Measurements from ENCODE around the gene IFI44.

Gene IFI44

DNA sequence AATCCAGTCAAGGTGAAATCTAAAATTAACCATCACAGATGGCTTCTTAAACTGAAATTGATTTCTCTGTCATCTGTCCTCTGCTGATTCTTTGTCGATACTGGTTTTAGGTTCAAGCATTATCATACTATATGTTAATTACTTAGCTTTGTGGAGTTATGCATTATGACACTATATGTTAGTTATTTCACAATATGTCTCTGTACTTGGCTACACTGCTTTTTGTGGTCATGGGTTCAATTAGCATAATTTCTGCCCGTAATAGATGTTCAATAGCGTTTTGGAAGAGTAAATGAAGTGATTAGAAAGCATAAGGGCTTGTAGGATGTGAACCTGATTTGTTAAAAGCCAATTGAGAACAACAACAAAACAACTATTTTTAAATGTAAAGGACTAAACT is 28.2 kb downstream of the IFI44 start:
- TF ChIP-seq, protein P1, sequence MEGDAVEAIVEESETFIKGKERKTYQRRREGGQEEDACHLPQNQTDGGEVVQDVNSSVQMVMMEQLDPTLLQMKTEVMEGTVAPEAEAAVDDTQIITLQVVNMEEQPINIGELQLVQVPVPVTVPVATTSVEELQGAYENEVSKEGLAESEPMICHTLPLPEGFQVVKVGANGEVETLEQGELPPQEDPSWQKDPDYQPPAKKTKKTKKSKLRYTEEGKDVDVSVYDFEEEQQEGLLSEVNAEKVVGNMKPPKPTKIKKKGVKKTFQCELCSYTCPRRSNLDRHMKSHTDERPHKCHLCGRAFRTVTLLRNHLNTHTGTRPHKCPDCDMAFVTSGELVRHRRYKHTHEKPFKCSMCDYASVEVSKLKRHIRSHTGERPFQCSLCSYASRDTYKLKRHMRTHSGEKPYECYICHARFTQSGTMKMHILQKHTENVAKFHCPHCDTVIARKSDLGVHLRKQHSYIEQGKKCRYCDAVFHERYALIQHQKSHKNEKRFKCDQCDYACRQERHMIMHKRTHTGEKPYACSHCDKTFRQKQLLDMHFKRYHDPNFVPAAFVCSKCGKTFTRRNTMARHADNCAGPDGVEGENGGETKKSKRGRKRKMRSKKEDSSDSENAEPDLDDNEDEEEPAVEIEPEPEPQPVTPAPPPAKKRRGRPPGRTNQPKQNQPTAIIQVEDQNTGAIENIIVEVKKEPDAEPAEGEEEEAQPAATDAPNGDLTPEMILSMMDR (IDR thresholded peaks at IDR 0.05) = no peak
- DNase-seq (ENCODE audit: low spot score) = no peak
- no peak overlapping the region for H3K4me3 ChIP-seq
- no peak overlapping the region for H3K27ac ChIP-seq

DNA sequence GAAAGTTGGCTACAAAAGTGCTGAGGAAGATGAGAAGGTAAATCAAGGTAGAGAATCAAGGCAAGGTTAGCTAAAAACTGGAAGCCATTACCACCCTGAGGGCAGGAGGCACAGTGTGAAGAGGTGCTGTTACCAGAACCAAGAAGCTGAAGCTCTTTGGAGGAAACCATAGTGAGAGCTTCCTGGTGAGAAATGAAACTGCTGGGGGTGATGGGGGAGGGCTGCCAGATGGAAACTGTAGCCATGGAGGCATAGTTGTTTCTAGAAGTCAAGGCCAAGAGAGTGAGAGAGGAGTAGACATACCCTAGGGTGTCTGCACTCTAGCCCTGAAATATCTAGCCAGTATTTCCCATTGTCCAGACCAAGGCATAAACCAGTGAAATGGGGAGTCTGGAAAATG is 28.7 kb downstream of the IFI44 start:
- DNase-seq (ENCODE audit: low spot score) = no peak
- TF ChIP-seq, protein P1 (IDR thresholded peaks at IDR 0.05) = no peak
- Histone ChIP-seq H3K4me3 (no peak overlapping the region), H3K27ac (no peak overlapping the region)

DNA sequence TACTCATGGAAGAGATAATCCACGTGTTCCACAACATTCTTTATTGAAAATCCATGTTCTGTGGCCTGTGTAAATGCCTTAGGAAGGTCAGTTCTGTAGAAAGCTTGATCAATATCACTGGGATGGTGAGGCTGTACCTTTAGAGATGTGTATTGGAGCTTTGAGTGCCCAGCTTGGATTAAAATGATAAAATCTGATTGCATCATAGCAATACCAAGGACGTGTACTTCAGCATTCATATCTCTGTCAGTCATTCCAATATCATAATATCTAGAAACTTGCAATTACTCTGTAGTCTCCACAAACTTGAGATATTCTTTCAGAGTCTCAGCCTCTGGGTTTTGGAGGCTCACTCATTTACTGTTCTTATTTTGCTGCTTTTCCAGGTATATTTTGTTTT is 31.6 kb downstream of the IFI44 start:
- Histone ChIP-seq H3K4me3 (no peak overlapping the region), H3K27ac (no peak overlapping the region)
- DNase-seq (ENCODE audit: low spot score) = no peak
- TF ChIP-seq, protein P1 (IDR thresholded peaks at IDR 0.05) = no peak

DNA sequence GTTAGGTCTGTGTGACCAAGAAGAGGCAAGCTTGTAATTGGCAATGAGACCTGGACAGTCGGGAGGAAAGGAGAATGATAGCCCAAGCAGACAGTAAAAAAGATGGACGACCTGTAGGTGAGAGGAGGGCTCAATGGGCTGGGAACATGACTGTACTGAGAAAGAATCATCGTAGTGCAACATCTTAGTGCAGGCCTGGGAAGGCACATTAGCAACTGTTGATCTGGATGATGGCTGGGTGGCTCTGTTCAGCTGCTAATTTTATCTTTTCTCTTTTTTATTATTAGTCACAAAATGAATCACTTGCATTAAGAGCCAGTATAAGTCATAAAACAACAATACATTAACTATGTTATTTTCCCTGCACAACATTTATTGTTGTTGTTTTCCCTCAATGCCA is 32.9 kb downstream of the IFI44 start:
- no peak overlapping the region for H3K27ac ChIP-seq
- no peak for DNase-seq (ENCODE audit: low spot score)
- no peak overlapping the region for H3K4me3 ChIP-seq
- TF ChIP-seq, protein P1 (IDR thresholded peaks at IDR 0.05) = no peak

DNA sequence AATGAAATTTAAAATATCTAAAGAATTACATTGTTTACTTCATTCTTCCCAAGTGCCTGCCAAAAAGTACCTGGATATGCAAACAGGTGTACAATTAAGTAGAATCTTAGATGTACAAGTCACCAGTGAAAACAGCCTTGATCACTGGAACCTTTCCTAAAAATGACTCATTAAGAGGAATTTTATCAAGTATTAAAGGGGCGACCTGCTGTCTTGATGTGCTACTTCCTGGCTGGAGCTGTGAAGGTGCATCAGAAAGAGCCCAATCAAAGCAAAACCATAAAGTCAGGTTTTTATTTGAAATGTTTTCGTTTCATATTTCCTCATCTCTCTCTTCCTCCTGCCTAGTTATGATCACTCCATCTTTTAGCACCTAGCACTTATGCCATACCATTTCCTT is 33.4 kb downstream of the IFI44 start:
- DNase-seq (ENCODE audit: low spot score) = no peak
- no peak overlapping the region for H3K4me3 ChIP-seq
- TF ChIP-seq, protein P1 (IDR thresholded peaks at IDR 0.05) = no peak
- H3K27ac ChIP-seq = no peak overlapping the region

DNA sequence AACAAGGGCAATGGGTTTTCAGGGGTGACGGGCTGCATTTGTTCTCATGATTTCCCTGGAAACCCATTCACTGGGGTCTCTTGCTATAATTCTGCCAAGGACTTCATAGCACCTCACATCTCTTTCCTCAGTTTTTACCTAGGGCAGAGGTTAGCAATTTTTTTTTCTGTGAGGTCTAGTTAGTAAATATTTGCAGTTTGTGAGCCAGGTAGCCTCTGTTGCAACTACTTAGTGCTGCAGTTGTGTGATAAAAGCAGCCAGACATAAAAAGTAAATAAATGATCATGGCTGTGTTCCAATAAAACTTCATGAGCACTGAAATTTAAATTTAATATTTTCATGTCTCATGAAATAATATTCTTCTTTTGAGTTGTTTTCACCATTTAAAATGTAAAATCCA is 37.7 kb downstream of the IFI44 start:
- TF ChIP-seq, protein P1 (IDR thresholded peaks at IDR 0.05) = no peak
- DNase-seq (ENCODE audit: low spot score) = no peak
- Histone ChIP-seq H3K4me3 (no peak overlapping the region), H3K27ac (no peak overlapping the region)

DNA sequence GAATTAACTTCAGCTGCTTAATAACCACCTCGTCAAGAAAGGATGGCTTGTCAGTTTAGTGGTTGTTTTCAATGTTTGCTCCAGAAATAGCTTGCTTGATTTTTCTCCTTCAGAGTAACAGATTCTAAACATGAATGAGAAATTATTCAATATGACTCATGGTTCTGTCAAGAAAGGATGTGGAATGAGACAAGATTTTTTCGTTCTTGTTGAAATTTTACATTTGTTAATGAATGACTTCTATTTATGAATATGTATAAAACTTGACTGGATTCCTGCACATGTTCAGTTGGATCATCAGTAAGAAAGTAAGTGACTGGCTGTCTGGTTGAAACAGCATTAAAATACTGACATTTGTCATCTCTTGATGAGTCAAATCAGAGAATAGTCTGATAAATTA is 38.3 kb downstream of the IFI44 start:
- H3K4me3 ChIP-seq = no peak overlapping the region
- no peak overlapping the region for H3K27ac ChIP-seq
- no peak for DNase-seq (ENCODE audit: low spot score)
- TF ChIP-seq, protein P1 (IDR thresholded peaks at IDR 0.05) = no peak
